ENCODE measurements around the gene KIF22.

DNA sequence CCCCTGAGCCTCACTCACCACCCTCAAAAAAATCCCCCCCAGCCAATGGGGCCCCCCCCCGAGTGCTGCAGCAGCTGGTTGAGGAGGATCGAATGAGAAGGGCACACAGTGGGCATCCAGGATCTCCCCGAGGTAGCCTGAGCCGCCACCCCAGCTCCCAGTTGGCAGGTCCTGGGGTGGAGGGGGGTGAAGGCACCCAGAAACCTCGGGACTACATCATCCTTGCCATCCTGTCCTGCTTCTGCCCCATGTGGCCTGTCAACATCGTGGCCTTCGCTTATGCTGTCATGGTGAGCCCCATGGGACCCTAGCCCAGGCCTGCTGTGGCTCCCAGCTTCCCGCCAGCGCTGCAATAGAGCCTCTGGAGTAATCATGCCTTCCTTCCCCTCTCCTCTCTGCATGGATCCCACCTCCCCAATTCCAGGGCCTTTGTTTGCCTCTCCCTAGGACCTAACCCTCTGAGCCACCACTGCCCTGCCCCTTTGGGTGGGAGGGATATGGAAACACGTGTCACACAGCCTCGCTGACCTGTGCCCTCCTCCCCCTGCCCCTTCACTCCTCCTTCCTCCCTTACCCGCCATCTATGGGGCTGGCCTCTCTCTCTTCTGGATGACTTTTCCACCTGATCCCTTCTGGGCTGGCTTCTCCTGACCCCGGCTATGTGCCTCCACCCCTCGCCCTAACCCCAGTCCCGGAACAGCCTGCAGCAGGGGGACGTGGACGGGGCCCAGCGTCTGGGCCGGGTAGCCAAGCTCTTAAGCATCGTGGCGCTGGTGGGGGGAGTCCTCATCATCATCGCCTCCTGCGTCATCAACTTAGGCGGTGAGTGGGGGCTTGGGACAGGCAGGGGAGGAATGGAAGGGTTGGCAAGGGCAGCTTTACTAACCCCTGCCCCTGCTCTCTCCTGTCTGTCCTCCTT, 23.4 kb downstream of the KIF22 start:
- TF ChIP-seq POLR2AphosphoS5 (IDR thresholded peaks at IDR 0.05) (no peak), POLR2A (IDR thresholded peaks at IDR 0.05) (no peak)
- TF ChIP-seq, protein P1, sequence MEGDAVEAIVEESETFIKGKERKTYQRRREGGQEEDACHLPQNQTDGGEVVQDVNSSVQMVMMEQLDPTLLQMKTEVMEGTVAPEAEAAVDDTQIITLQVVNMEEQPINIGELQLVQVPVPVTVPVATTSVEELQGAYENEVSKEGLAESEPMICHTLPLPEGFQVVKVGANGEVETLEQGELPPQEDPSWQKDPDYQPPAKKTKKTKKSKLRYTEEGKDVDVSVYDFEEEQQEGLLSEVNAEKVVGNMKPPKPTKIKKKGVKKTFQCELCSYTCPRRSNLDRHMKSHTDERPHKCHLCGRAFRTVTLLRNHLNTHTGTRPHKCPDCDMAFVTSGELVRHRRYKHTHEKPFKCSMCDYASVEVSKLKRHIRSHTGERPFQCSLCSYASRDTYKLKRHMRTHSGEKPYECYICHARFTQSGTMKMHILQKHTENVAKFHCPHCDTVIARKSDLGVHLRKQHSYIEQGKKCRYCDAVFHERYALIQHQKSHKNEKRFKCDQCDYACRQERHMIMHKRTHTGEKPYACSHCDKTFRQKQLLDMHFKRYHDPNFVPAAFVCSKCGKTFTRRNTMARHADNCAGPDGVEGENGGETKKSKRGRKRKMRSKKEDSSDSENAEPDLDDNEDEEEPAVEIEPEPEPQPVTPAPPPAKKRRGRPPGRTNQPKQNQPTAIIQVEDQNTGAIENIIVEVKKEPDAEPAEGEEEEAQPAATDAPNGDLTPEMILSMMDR (IDR thresholded peaks at IDR 0.05 in 8 of 11, conservative IDR thresholded peaks at IDR 0.05 in 3 of 11): no peak

All from spleen (tissue), 7 donors.